Body of pancreas (tissue), 4 donors: ENCODE data around the gene MYB.

Source experiments
- POLR2A ChIP-seq, 3 donors: fragments of 450-650 bp; IDR thresholded peaks; one replicate each; pipeline ENCODE4 v1.6.1; 2016; ENCODE audit warnings: antibody characterized with exemption in 3 of 3, mild to moderate bottlenecking in 2 of 3
- TF ChIP-seq, protein P1 (sequence below), 7 experiments: fragments of 450-650 bp in 4 of 7; fragments of 200-600 bp in 3 of 7; sonication (generic) in 3 of 7; IDR thresholded peaks; one replicate each; pipeline ENCODE4 v1.5.1; 2016 to 2019; ENCODE audit warnings: antibody characterized with exemption in 7 of 7

DNA sequence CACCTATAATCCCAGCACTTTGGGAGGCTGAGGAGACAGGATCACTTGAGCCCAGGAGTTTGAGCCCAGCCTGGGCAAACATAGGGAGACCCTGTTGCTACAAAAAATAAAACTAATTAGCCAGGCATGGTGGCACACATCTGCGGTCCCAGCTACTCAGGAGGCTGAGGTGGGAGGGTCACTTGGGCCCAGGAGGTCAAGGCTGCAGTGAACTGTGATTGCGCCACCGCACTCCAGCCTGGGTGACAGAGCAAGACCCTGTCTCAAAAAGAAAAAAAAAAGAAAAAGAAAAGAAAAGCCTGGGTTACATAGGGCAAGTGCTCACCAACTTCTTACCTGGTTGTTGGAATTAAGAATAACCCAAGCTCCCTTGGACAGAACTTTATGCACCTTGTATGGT, 14.6 kb upstream of the MYB start:
- TF ChIP-seq, protein P1, sequence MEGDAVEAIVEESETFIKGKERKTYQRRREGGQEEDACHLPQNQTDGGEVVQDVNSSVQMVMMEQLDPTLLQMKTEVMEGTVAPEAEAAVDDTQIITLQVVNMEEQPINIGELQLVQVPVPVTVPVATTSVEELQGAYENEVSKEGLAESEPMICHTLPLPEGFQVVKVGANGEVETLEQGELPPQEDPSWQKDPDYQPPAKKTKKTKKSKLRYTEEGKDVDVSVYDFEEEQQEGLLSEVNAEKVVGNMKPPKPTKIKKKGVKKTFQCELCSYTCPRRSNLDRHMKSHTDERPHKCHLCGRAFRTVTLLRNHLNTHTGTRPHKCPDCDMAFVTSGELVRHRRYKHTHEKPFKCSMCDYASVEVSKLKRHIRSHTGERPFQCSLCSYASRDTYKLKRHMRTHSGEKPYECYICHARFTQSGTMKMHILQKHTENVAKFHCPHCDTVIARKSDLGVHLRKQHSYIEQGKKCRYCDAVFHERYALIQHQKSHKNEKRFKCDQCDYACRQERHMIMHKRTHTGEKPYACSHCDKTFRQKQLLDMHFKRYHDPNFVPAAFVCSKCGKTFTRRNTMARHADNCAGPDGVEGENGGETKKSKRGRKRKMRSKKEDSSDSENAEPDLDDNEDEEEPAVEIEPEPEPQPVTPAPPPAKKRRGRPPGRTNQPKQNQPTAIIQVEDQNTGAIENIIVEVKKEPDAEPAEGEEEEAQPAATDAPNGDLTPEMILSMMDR (IDR thresholded peaks at IDR 0.05), result no peak
- TF ChIP-seq POLR2A (IDR thresholded peaks at IDR 0.05), result no peak
